Upper lobe of left lung (tissue), 4 donors: ENCODE measurements around the gene COL28A1.

ENCODE experiments used
- CTCF ChIP-seq, 6 experiments: fragments of 450-650 bp in 4 of 6; fragments of 200-600 bp in 2 of 6; sonication (generic) in 2 of 6; IDR thresholded peaks; one replicate each; pipeline ENCODE4 v1.5.1; 2016 to 2019; ENCODE audit warnings: antibody characterized with exemption in 6 of 6
- EP300 ChIP-seq, 4 donors: sonication (generic); formaldehyde crosslinking; IDR thresholded peaks; one replicate each; pipeline ENCODE4 v1.5.1; 2017; ENCODE audit warnings: antibody characterized with exemption in 4 of 4, control low read depth in 2 of 4
- POLR2A ChIP-seq, 4 donors: fragments of 450-650 bp; IDR thresholded peaks; one replicate each; pipeline ENCODE4 v1.5.1; 2016 to 2017; ENCODE audit warnings: antibody characterized with exemption in 4 of 4, mild to moderate bottlenecking in 2 of 4
- POLR2AphosphoS5 ChIP-seq, 2 donors: sonication (generic); formaldehyde crosslinking; IDR thresholded peaks; one replicate each; pipeline ENCODE4 v1.5.1; 2017; ENCODE audit warnings: antibody characterized with exemption in 2 of 2

- TF ChIP-seq EP300 (IDR thresholded peaks at IDR 0.05) (no peak), POLR2AphosphoS5 (IDR thresholded peaks at IDR 0.05) (no peak), CTCF (IDR thresholded peaks at IDR 0.05) (no peak), POLR2A (IDR thresholded peaks at IDR 0.05) (no peak)
Measured at GRCh38 chr7:7425321-7425720, 110.4 kb downstream of the COL28A1 start.
